Urinary bladder (tissue), 4 donors: ENCODE measurements around the gene COL17A1. TPM values are rescaled to one million over a fixed set of nuclear protein-coding genes. Genes with fewer than 3 reads are reported as not detected.

Experiments used
- DNase-seq: peaks from one replicate; pipeline ENCODE4 v3.0.0-alpha.2; 2015; ENCODE audit errors: extremely low spot score
- H3K27ac ChIP-seq: one replicate; pipeline ENCODE4 v1.5.1; 2013; ENCODE audit warnings: low read depth, mild to moderate bottlenecking, moderate library complexity
- H3K36me3 ChIP-seq: one replicate; pipeline ENCODE4 v1.6.1; 2013; ENCODE audit warnings: mild to moderate bottlenecking, moderate library complexity; ENCODE audit not compliant: insufficient read depth
- H3K4me1 ChIP-seq: one replicate; pipeline ENCODE4 v1.6.1; 2013; ENCODE audit warnings: mild to moderate bottlenecking, moderate library complexity; ENCODE audit not compliant: insufficient read depth
- H3K4me3 ChIP-seq: one replicate; pipeline ENCODE4 v1.5.1; 2013; ENCODE audit warnings: low read depth, low read length
- WGBS: extraction: QIAGEN DNeasy Blood & Tissue Kit; methylation state at CpG from one replicate; pipeline ENCODE4 v1.1.7; 2013; 5-methylcytosine and 5-hydroxymethylcytosine counted together
- polyA plus RNA-seq: library from polyadenylated mRNA; stranded (reverse); fragments of 200-250 nt; gene quantifications from one replicate; pipeline ENCODE4 v1.2.3, GENCODE V29; 2013
- total RNA-seq: library from RNA; depleted of rRNA; stranded (reverse); fragments of >200 nt; gene quantifications from one replicate; pipeline ENCODE4 v1.2.3, GENCODE V29; 2014
- donor health status: healthy with polysubstance abuse.
- donor health status: healthy.

COL17A1 gene
- total and polyA plus RNA-seq, 2 donors: 9.3 to 9.8 TPM

- no peak for DNase-seq
- H3K4me3 ChIP-seq: no peak overlapping the region
- 97% methylated on average over 1 of the region's 1 CpG for WGBS
- no peak overlapping the region for H3K27ac ChIP-seq
- H3K36me3 ChIP-seq: peaks cover 5% of the 10 kb centered on the region
- H3K4me1 ChIP-seq: no peaks in the 10 kb centered on the region
Measured at GRCh38 chr10:104002911-104003310, 82.8 kb downstream of the COL17A1 start.

DNA sequence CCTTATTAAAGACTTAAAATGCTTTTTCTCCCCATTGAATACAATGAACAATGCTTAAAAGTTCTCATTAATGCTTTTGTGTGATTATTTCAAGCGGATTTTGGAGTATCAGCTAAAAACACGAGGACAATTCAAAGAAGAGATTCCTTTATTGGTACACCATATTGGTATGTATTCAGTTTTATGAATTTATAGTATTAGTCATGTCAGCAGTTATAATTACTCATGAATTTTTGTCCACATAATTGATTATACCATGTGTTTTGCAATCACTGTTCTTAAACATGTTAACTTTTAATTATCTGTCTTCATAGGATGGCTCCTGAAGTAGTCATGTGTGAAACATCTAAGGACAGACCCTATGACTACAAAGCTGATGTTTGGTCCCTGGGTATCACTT lies 86.9 kb downstream of the COL17A1 start:
- no peak for DNase-seq
- Histone ChIP-seq H3K4me1 (no peaks in the 10 kb centered on the region), H3K36me3 (peaks cover 3% of the 10 kb centered on the region), H3K4me3 (no peak overlapping the region), H3K27ac (no peak overlapping the region)
- 98% methylated on average over 2 of the region's 2 CpGs for WGBS

DNA sequence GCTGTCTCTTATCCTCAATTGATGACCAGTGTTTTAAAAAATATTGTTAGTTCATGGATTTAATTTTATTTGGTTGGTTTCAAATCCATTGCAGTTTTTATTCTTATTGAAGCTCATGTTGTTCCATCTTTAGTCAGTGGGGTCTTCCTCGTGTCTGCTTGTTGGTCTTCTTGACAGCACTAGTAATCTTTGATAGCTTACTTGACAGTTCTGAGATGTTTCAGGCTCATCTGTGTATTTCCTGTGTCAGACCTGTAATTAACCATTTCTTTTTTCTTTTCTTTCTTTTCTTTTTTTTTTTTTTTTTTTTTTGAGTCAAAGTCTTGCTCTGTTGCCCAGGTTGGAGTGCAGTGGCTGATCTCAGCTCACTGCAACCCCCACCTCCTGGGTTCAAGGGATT lies 90.5 kb downstream of the COL17A1 start:
- WGBS: 92% methylated on average over 1 of the region's 1 CpG
- H3K4me3 ChIP-seq: no peak overlapping the region
- H3K4me1 ChIP-seq: no peaks in the 10 kb centered on the region
- H3K27ac ChIP-seq: no peak overlapping the region
- DNase-seq: no peak
- H3K36me3 ChIP-seq: peaks cover 2% of the 10 kb centered on the region

DNA sequence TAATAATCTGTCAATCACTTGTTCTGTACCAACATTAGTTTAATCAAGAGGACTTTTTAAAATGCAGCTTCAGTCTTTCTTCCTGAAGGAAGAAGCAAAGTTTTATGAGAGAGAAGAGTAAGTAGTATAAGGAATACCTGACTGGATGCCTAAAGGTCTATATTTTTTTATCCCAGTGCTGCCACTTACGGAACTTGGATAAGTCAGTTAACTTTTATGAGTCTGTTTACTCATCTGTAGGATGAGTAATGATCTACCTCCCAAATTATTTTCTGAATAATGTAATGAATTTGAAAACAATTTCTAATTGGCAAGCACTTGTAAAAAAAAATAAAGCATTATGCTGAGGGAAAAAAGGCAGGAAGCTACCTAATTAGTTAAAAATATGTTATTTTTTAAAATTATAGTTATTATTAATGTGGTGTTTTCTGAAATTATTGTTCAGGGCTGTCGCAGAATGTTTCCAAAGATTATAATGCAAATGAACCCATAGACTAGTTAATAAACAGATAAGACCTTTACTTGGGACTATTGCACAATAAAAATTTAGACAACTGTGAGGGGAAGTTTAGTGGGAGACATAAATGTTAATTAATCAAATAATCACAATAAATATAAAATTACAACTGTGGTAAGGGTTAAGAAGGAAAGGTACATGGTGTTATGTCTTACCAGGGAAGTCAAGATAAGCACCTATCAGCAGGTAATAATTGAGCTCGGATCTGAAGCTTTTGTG lies 94.1 kb downstream of the COL17A1 start:
- 65% methylated on average over 3 of the region's 3 CpGs for WGBS
- DNase-seq: no peak

GRCh38 chr10:103990531-103990930 lies 95.1 kb downstream of the COL17A1 start:
- Histone ChIP-seq H3K4me3 (no peak overlapping the region), H3K27ac (no peak overlapping the region), H3K36me3 (no peaks in the 10 kb centered on the region), H3K4me1 (no peaks in the 10 kb centered on the region)
- DNase-seq: no peak
- WGBS: 90% methylated on average over 1 of the region's 1 CpG

More for the DNA sequence above, 94.1 kb downstream of the COL17A1 start:
- no peaks in the 10 kb centered on the region for H3K36me3 ChIP-seq
- no peak overlapping the region for H3K4me3 ChIP-seq
- no peaks in the 10 kb centered on the region for H3K4me1 ChIP-seq
- no peak overlapping the region for H3K27ac ChIP-seq

DNA sequence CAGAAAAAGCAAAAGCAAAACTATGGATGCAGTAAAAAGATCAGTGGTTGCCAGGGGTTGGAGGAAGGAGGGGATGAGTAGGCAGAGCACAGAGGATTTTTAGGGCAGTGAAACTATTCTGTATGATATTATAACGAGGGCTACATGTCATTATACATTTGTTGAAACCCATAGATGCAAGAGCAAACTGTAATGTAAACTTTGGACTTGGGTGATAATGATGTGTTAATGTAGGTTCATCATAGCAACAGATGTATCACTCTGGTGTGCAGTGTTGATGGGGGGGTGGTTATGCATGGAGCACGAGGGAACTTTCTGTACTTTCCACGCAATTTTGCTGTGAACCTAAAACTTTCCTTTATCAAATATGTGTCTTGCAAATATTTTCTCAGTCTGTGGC lies 95.6 kb downstream of the COL17A1 start:
- WGBS: 59% methylated on average over 3 of the region's 3 CpGs
- no peak overlapping the region for H3K4me3 ChIP-seq
- H3K36me3 ChIP-seq: no peaks in the 10 kb centered on the region
- no peaks in the 10 kb centered on the region for H3K4me1 ChIP-seq
- no peak for DNase-seq
- no peak overlapping the region for H3K27ac ChIP-seq

DNA sequence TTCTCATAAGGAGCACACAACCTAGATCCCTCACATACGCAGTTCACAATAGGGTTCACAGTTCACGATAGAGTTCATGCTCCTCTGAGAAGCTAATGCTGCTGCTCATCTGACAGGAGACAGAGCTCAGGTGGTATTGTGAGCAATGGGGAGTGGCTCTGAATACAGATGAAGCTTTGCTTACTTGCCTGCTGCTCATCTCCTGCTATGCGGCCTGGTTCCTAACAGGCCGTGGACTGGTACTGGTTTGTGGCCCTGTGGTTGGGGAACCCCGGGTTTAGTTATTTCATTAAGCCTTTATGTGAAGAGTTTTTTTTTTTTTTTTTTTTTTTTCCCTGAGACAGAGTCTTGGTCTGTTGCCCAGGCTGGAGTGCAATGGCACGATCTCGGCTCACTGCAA lies 99.3 kb downstream of the COL17A1 start:
- peaks cover 2% of the 10 kb centered on the region for H3K36me3 ChIP-seq
- WGBS: 83% methylated on average over 7 of the region's 7 CpGs
- no peaks in the 10 kb centered on the region for H3K4me1 ChIP-seq
- DNase-seq: no peak
- H3K4me3 ChIP-seq: no peak overlapping the region
- H3K27ac ChIP-seq: no peak overlapping the region

GRCh38 chr10:103985726-103986125 lies 100.0 kb downstream of the COL17A1 start:
- no peaks in the 10 kb centered on the region for H3K4me1 ChIP-seq
- no peak overlapping the region for H3K27ac ChIP-seq
- no peak overlapping the region for H3K4me3 ChIP-seq
- DNase-seq: no peak
- H3K36me3 ChIP-seq: peaks cover 2% of the 10 kb centered on the region

- Histone ChIP-seq H3K27ac (no peak overlapping the region), H3K4me3 (no peak overlapping the region), H3K36me3 (peaks cover 2% of the 10 kb centered on the region), H3K4me1 (no peaks in the 10 kb centered on the region)
- 46% methylated on average over 4 of the region's 4 CpGs for WGBS
- no peak for DNase-seq
Measured at GRCh38 chr10:103983367-103983911, 102.2 kb downstream of the COL17A1 start.

GRCh38 chr10:103982639-103983038 lies 103.0 kb downstream of the COL17A1 start:
- WGBS: 99% methylated on average over 4 of the region's 4 CpGs
- DNase-seq: no peak
- no peaks in the 10 kb centered on the region for H3K4me1 ChIP-seq

More at GRCh38 chr10:103982639-103983038, 103.0 kb downstream of the COL17A1 start:
- H3K36me3 ChIP-seq: peaks cover 2% of the 10 kb centered on the region
- H3K4me3 ChIP-seq: no peak overlapping the region
- no peak overlapping the region for H3K27ac ChIP-seq

Other genes with a start within 250 kb of the COL17A1 start
- 56.9 TPM for gene SH3PXD2A, start 230.3 kb downstream of the COL17A1 start, total RNA-seq
- 29.6 TPM for gene SH3PXD2A, start 230.3 kb downstream of the COL17A1 start, polyA plus RNA-seq
- 18.3 TPM for gene STN1, start 167.7 kb downstream of the COL17A1 start, total RNA-seq
- 22.6 TPM for gene STN1, start 167.7 kb downstream of the COL17A1 start, polyA plus RNA-seq
- gene SLK, start 118.7 kb downstream of the COL17A1 start, total RNA-seq: 120 TPM
- 32.7 TPM for gene SLK, start 118.7 kb downstream of the COL17A1 start, polyA plus RNA-seq
- 13.6 TPM for gene SFR1, start 36.3 kb upstream of the COL17A1 start, total RNA-seq
- 6.8 TPM for gene SFR1, start 36.3 kb upstream of the COL17A1 start, polyA plus RNA-seq
- gene CFAP43, start 146.5 kb upstream of the COL17A1 start, total RNA-seq: 1.4 TPM
- gene CFAP43, start 146.5 kb upstream of the COL17A1 start, polyA plus RNA-seq: 0.19 TPM
- 50.0 TPM for gene GSTO1, start 169.0 kb upstream of the COL17A1 start, total RNA-seq
- gene GSTO1, start 169.0 kb upstream of the COL17A1 start, polyA plus RNA-seq: 114 TPM
- gene GSTO2, start 183.3 kb upstream of the COL17A1 start, total RNA-seq: 6.5 TPM
- 3.4 TPM for gene GSTO2, start 183.3 kb upstream of the COL17A1 start, polyA plus RNA-seq